Astrocyte of the cerebellum (primary cell): ENCODE measurements around the gene SEPHS1.
A peak's percentile ranks its signal among the peaks of the same experiment; 100 is the strongest.
"Not testable (repeated sequence)": the region's sequence is repeated elsewhere in the genome, so short reads cannot be mapped to it uniquely, and the experiment has no call there.

Experiments
- DNase-seq: peaks from one replicate; pipeline ENCODE4 v3.0.0-alpha.2; 2011; ENCODE audit warnings: low read depth
- H3K4me3 ChIP-seq: 2 replicates; pipeline ENCODE4 v1.5.1; 2011; ENCODE audit warnings: mild to moderate bottlenecking, low read depth, low read length, moderate library complexity
- in situ Hi-C: cut with HindIII; loops from 2 replicates; pipeline ENCODE4 v1.10.0; 2017; ENCODE audit warnings: low sequenced_read_pairs
- TF ChIP-seq, protein P1 (sequence below): IDR thresholded peaks from 2 replicates; pipeline ENCODE4 v1.5.1; 2012; ENCODE audit warnings: low read length, low read depth, moderate library complexity, mild to moderate bottlenecking; ENCODE audit errors: missing control alignments

Gene SEPHS1

DNA sequence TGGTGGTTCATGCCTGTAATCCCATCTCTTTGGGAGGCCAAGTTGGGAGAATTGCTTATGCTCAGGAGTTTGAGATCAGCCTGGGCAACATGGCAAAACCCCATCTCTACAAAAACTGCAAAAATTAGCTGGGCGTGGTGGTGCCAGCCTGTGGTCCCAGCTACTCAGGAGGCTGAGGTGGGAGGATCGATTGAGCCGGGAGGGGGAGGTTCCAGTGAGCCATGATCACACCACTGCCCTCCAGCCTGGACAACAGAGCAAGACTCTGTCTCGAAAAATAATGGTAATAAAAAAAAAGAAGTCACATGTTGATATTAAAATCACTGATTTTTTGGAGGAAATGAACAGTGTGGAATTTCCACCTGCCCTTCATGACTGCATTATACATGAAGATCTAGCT is 64.0 kb downstream of the SEPHS1 start:
- TF ChIP-seq, protein P1, sequence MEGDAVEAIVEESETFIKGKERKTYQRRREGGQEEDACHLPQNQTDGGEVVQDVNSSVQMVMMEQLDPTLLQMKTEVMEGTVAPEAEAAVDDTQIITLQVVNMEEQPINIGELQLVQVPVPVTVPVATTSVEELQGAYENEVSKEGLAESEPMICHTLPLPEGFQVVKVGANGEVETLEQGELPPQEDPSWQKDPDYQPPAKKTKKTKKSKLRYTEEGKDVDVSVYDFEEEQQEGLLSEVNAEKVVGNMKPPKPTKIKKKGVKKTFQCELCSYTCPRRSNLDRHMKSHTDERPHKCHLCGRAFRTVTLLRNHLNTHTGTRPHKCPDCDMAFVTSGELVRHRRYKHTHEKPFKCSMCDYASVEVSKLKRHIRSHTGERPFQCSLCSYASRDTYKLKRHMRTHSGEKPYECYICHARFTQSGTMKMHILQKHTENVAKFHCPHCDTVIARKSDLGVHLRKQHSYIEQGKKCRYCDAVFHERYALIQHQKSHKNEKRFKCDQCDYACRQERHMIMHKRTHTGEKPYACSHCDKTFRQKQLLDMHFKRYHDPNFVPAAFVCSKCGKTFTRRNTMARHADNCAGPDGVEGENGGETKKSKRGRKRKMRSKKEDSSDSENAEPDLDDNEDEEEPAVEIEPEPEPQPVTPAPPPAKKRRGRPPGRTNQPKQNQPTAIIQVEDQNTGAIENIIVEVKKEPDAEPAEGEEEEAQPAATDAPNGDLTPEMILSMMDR: no peak
- in situ Hi-C loops: no loop called here
- DNase-seq: no peak
- H3K4me3 ChIP-seq: no peak overlapping the region

DNA sequence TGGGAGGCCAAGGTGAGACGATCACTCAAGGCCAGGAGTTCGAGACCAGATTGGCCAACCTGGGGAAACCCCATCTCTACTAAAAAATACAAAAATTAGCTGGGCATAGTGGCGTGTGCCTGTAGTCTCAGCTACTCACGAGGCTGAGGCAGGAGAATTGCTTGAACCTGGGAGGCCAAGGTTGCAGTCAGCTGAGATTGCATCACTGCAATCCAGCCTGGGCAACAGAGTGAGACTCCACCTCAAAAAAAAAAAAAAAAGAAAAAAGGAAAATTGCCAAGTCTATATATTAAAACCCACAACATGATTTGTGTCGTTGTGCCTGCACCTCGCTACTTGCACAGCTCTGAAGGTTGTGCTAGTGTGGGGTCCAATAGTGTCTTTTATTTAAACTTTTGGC is 65.7 kb downstream of the SEPHS1 start:
- H3K4me3 ChIP-seq, in situ Hi-C loops, DNase-seq: not testable (repeated sequence)

DNA sequence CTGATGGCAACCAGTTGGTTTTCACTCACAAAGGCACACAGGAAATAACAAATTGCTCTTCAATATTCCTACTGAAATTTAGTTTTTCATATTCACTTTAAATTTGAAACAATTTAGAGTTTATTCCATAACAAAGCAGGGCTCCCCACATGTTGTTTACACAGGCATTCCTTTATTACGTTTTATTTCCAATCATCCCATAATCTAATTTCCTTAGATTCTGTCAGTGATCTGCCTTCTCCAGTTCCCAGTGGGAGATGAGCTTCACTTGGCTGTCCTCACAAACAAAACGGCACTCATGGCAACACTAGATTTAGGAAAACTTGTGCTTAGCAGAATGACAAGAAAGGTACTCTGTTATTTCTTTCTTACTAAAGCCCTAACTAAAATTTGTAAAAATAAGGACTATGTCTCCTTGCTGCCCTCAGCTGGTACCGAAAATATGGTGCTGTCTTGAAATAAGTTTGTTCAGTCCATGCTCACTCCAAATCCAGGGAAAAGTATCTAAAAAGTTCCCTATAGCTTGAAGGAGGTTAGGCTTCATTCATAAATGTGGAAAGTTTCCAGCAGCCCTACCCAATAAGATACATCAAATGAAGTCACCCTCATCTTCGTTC is 71.2 kb downstream of the SEPHS1 start:
- H3K4me3 ChIP-seq: no peak overlapping the region
- TF ChIP-seq, protein P1: peak; percentile 31
- in situ Hi-C loops: no loop called here
- DNase-seq: no peak

DNA sequence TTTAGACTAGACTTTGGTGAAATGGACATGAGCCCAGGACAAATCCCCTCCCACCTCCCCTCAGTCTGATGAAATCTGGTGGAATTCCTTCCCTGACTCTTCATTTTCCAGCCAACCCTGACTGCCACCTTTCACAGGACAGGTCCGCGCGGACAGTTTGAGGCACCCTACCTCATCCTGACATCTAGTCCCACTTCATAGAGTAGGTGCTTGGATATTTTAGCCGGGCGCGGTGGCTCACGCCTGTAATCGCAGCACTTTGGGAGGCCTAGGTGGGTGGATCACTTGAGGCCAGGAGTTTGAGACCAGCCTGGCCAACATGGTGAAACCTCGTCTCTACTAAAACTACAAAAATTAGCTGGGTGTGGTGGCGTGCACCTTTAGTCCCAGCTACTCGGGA is 71.9 kb downstream of the SEPHS1 start:
- DNase-seq, in situ Hi-C loops, H3K4me3 ChIP-seq: not testable (repeated sequence)

DNA sequence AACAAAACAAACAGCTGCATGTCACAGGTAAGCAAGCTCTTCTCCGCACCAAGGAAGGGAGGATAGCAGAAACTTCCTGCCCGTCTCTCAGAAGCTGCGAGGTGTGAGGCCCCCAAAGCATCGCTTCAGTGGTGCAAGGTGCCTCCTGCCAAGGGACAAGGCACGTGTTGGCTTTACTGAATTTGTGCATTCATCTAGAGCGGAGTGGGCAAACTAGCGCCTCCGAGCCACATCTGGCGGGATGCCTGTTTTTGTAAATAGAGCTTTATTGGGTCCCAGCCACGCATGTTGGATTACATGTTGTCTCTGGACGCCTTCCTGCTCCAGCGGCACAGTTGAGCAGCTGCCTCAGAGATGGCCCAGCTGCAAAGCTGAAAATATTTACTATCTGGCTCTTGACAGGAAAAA is 75.9 kb downstream of the SEPHS1 start:
- no peak overlapping the region for H3K4me3 ChIP-seq
- TF ChIP-seq, protein P1: no peak
- in situ Hi-C loops: no loop called here
- no peak for DNase-seq

DNA sequence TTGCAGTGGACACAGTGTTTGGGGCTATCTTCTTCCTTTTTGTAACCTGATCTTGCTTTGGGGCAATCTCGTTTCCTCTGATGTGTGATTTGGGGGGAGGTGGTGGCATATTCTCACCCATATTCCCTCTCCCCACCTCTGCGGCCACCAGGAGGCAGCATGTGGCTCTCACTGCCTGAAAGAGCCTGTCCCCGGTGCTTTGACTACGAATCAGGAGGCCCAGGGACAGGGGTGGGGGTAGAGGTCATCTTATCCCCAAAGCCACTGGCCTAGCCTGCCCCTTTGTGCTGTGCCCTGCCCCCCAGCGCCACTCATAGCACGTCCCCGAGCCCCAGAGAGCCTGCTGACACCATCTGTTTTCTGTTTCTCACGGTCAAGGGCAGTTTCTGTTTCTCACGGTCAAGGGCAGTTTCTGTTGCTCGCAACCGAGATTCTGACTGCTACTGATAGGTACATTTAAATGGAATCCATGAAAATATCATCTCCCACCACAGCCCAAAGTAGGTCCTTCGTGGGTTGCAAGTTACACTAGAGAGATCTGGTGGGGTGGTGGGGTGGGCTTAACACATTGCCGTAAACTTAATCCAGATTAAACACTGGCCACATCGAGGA is 76.4 kb downstream of the SEPHS1 start:
- no peak overlapping the region for H3K4me3 ChIP-seq
- no peak for DNase-seq
- TF ChIP-seq, protein P1: peak; percentile 43
- in situ Hi-C loops: no loop called here

DNA sequence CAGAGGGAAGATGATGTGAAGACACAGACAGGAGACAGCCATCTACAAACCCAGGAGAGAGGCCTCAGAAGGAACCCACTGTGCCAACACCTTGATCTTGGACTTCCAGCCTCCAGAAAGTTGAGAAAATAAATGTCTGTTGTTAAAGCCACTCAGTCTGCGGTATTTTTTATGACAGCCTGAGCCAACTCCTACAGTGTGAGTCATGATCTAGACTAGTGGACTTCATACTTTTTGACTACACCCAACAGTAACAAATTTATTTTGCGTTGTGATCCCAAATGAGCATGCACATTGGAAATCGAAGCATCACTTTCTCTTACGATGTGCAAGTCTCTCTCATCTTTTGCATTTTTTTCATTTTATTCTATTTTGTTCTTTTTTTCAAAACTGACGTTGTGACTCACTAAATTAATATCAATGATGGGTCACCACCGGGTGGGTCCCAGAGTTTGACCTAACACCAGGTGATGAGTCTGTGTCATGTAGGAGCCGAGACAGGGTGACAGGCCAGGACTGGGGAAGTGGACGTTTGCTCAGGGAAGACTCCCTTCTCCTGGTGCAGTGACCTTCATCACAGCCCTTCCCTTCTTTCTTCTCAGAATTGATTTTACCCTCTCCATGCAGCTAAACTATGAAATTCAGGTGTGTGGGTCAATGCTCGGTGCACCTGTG is 77.1 kb downstream of the SEPHS1 start:
- no peak overlapping the region for H3K4me3 ChIP-seq
- in situ Hi-C loops: no loop called here
- TF ChIP-seq, protein P1: no peak
- DNase-seq: no peak
